Fibroblast of skin of left quadriceps (primary cell): ENCODE results near the gene FUT8.
A peak's percentile ranks its signal among the peaks of the same experiment; 100 is the strongest.
"Not testable (repeated sequence)": the region's sequence is repeated elsewhere in the genome, so short reads cannot be mapped to it uniquely, and the experiment has no call there.

Source experiments
- DNase-seq, 2 experiments: peaks; one replicate each; pipeline ENCODE4 v3.0.0-alpha.2; 2013; ENCODE audit warnings: low read depth in 2 of 2

The FUT8 gene

GRCh38 chr14:65449647-65450046 lies 37.1 kb downstream of the FUT8 start:
- no peak for DNase-seq

- DNase-seq = no peak
Observed at GRCh38 chr14:65453807-65454480, 41.4 kb downstream of the FUT8 start.

GRCh38 chr14:65456247-65456646 lies 43.7 kb downstream of the FUT8 start:
- DNase-seq = no peak

GRCh38 chr14:65461730-65462129 lies 49.2 kb downstream of the FUT8 start:
- DNase-seq = peak; percentile 12 to 16

- peak; percentile 72 to 75 for DNase-seq
Observed at GRCh38 chr14:65462411-65462810, 49.9 kb downstream of the FUT8 start.

- DNase-seq = no peak
Observed at GRCh38 chr14:65465584-65465983, 53.1 kb downstream of the FUT8 start.

GRCh38 chr14:65467926-65468325 lies 55.4 kb downstream of the FUT8 start:
- DNase-seq = not testable (repeated sequence)

GRCh38 chr14:65469903-65470302 lies 57.4 kb downstream of the FUT8 start:
- no peak for DNase-seq

GRCh38 chr14:65470404-65470880 lies 57.9 kb downstream of the FUT8 start:
- no peak for DNase-seq

GRCh38 chr14:65471038-65471878 lies 58.7 kb downstream of the FUT8 start:
- no peak for DNase-seq

- no peak for DNase-seq
Observed at GRCh38 chr14:65472189-65472588, 59.7 kb downstream of the FUT8 start.

GRCh38 chr14:65476273-65476941 lies 63.9 kb downstream of the FUT8 start:
- no peak for DNase-seq

GRCh38 chr14:65476942-65477318 lies 64.4 kb downstream of the FUT8 start:
- no peak for DNase-seq

- DNase-seq = no peak
Observed at GRCh38 chr14:65478017-65478416, 65.5 kb downstream of the FUT8 start.

GRCh38 chr14:65478596-65478995 lies 66.1 kb downstream of the FUT8 start:
- DNase-seq = peak; percentile 33 to 34

- DNase-seq = no peak
Observed at GRCh38 chr14:65479386-65479785, 66.9 kb downstream of the FUT8 start.

- no peak for DNase-seq
Observed at GRCh38 chr14:65482757-65483438, 70.4 kb downstream of the FUT8 start.

- no peak for DNase-seq
Observed at GRCh38 chr14:65483647-65484046, 71.1 kb downstream of the FUT8 start.

GRCh38 chr14:65485516-65485915 lies 73.0 kb downstream of the FUT8 start:
- no peak for DNase-seq

- no peak for DNase-seq
Observed at GRCh38 chr14:65486863-65487262, 74.3 kb downstream of the FUT8 start.

- no peak for DNase-seq
Observed at GRCh38 chr14:65487783-65488494, 75.4 kb downstream of the FUT8 start.
